Measurements from ENCODE around the gene UFM1.

Gene UFM1

DNA sequence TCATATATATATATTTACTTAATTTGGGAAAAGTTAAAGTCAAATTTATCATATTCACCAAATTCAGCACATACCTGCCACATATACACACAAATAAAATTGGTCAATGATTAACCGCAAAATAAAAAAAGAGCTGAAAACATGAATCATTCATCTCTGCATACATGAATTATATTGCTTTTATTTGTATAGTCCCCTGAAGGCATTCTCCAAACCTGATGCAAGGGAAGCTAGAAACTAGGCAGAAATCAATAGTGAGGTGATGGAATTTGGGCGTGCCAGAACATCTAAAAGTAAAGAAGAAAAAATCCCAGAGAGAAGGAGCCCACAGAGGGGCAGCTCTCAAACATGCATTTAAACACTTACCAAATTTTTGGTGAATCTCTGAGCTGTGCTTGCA is 60.1 kb downstream of the UFM1 start:
- Histone ChIP-seq H3K4me3 (ENCODE audit: low read length) (no peak overlapping the region), H3K9me3 (ENCODE audit: low read length) (no peaks in the 10 kb centered on the region), H2AFZ (ENCODE audit: low read depth, low read length) (no peak overlapping the region), H3K4me1 (ENCODE audit: insufficient read depth, low read length) (no peaks in the 10 kb centered on the region), H3K27me3 (ENCODE audit: insufficient read depth, low read length) (no peaks in the 10 kb centered on the region), H3K36me3 (ENCODE audit: insufficient read depth, low read length) (no peaks in the 10 kb centered on the region)

DNA sequence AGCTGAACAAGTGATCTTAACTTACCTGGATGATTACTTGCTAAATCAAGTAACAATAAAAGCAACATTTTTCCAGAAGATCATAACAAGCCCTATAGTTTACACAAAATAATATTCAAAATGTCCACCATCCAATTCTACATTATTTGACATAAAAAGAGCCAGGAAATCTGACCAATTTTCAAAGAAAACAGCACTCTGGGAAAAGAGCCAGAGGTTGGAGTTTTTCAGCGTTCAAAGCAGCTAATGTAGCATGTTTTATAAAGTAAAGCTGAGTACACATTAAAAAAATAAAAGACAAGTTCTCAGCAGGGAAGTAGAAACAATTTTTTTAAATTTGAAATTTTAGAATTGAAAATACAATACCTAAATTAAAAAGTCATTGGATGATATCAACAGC is 62.6 kb downstream of the UFM1 start:
- Histone ChIP-seq H3K36me3 (ENCODE audit: insufficient read depth, low read length) (no peaks in the 10 kb centered on the region), H2AFZ (ENCODE audit: low read depth, low read length) (no peak overlapping the region), H3K9me3 (ENCODE audit: low read length) (no peaks in the 10 kb centered on the region), H3K4me3 (ENCODE audit: low read length) (no peak overlapping the region), H3K27me3 (ENCODE audit: insufficient read depth, low read length) (no peaks in the 10 kb centered on the region), H3K4me1 (ENCODE audit: insufficient read depth, low read length) (no peaks in the 10 kb centered on the region)
